ENCODE data around the gene GPR108.
A peak's percentile ranks its signal among the peaks of the same experiment; 100 is the strongest.

GRCh38 chr19:6697291-6697690 is 40.1 kb downstream of the GPR108 start:
- peak; percentile 54 for TF ChIP-seq POLR2A (IDR thresholded peaks at IDR 0.05)
- TF ChIP-seq CTCF (IDR thresholded peaks at IDR 0.05) = no peak
